Mesenchymal stem cell (in vitro differentiated cells and primary cell): Measurements from ENCODE around the gene SCG2.

Experiments used
- DNase-seq: peaks from one replicate; pipeline ENCODE4 v3.0.0-alpha.2; 2013
- H2AFZ ChIP-seq: one replicate; pipeline ENCODE4 v1.6.1; 2013; ENCODE audit warnings: low read depth, mild to moderate bottlenecking, control low read depth, inconsistent platforms, low read length, moderate library complexity
- H2AK5ac ChIP-seq: 2 replicates; pipeline ENCODE4 v1.6.1; 2013; ENCODE audit warnings: low read length, moderate library complexity, mild to moderate bottlenecking, inconsistent platforms; ENCODE audit not compliant: severe bottlenecking
- H2BK120ac ChIP-seq: one replicate; pipeline ENCODE4 v1.6.1; 2013; ENCODE audit warnings: low read depth, mild to moderate bottlenecking, inconsistent platforms, low read length, moderate library complexity
- H2BK12ac ChIP-seq, 2 experiments: one replicate each; pipeline ENCODE4 v1.6.1; 2013; ENCODE audit warnings: inconsistent platforms in 2 of 2, low read length in 2 of 2, mild to moderate bottlenecking in 2 of 2, moderate library complexity in 2 of 2, control low read depth in 1 of 2
- H2BK15ac ChIP-seq: one replicate; pipeline ENCODE4 v1.6.1; 2013; ENCODE audit warnings: mild to moderate bottlenecking, low read depth, inconsistent platforms; ENCODE audit not compliant: poor library complexity, severe bottlenecking
- H2BK5ac ChIP-seq: 2 replicates; pipeline ENCODE4 v1.6.1; 2013; ENCODE audit warnings: low read depth, mild to moderate bottlenecking, low read length, control low read depth, inconsistent platforms; ENCODE audit not compliant: poor library complexity, severe bottlenecking
- H3K14ac ChIP-seq, 2 experiments: one replicate each; pipeline ENCODE4 v1.6.1; 2013; ENCODE audit warnings: inconsistent platforms in 2 of 2, low read length in 2 of 2, control low read depth in 1 of 2, mild to moderate bottlenecking in 1 of 2, moderate library complexity in 1 of 2
- H3K18ac ChIP-seq, 2 experiments: one replicate each; pipeline ENCODE4 v1.6.1; 2013; ENCODE audit warnings: inconsistent platforms in 2 of 2, low read length in 2 of 2, control low read depth in 1 of 2, low read depth in 1 of 2, mild to moderate bottlenecking in 1 of 2
- H3K23ac ChIP-seq, 2 experiments: one replicate each; pipeline ENCODE4 v1.6.1; 2013; ENCODE audit warnings: inconsistent platforms in 2 of 2, low read length in 2 of 2, mild to moderate bottlenecking in 2 of 2, moderate library complexity in 2 of 2, control low read depth in 1 of 2
- H3K27ac ChIP-seq: 2 replicates; pipeline ENCODE4 v1.5.1; 2013; ENCODE audit warnings: mild to moderate bottlenecking, moderate library complexity, low read length, control low read depth, inconsistent platforms; ENCODE audit not compliant: poor library complexity, severe bottlenecking
- H3K27me3 ChIP-seq, 2 experiments: 2 replicates each; pipeline versions ENCODE4 v1.6.1 to v1.7.0; 2013; ENCODE audit warnings: low read length in 2 of 2, mild to moderate bottlenecking in 2 of 2, moderate library complexity in 2 of 2, control low read depth in 1 of 2, inconsistent platforms in 1 of 2; ENCODE audit not compliant: control insufficient read depth in 1 of 2, insufficient read depth in 1 of 2
- H3K36me3 ChIP-seq, 2 experiments: 2 replicates each; pipeline versions ENCODE4 v1.6.1 to v1.7.0; 2013; ENCODE audit warnings: low read length in 2 of 2, control low read depth in 1 of 2, inconsistent platforms in 1 of 2, low read depth in 1 of 2, mild to moderate bottlenecking in 1 of 2; ENCODE audit not compliant: insufficient read depth in 2 of 2, control insufficient read depth in 1 of 2
- H3K4ac ChIP-seq, 2 experiments: one replicate each; pipeline ENCODE4 v1.6.1; 2013; ENCODE audit warnings: inconsistent platforms in 2 of 2, low read length in 2 of 2, mild to moderate bottlenecking in 2 of 2, moderate library complexity in 2 of 2, control low read depth in 1 of 2, low read depth in 1 of 2
- H3K4me1 ChIP-seq: 2 replicates; pipeline ENCODE4 v1.6.1; 2013; ENCODE audit warnings: low read depth, low read length, control low read depth; ENCODE audit not compliant: control insufficient read depth, insufficient read depth
- H3K4me2 ChIP-seq: 2 replicates; pipeline ENCODE4 v1.6.1; 2013; ENCODE audit warnings: low read length, mild to moderate bottlenecking, inconsistent platforms; ENCODE audit not compliant: poor library complexity, severe bottlenecking
- H3K4me3 ChIP-seq, 2 experiments: 2 replicates each; pipeline versions ENCODE4 v1.5.1 to v1.7.0; 2013; ENCODE audit warnings: low read length in 2 of 2, mild to moderate bottlenecking in 2 of 2, control low read depth in 1 of 2, low read depth in 1 of 2; ENCODE audit not compliant: insufficient read depth in 1 of 2
- H3K79me1 ChIP-seq: replicated peaks from 2 replicates; pipeline ENCODE4 v1.6.1; 2013; ENCODE audit warnings: mild to moderate bottlenecking, control low read depth, low read length, inconsistent platforms; ENCODE audit not compliant: poor library complexity, severe bottlenecking
- H3K9ac ChIP-seq: 2 replicates; pipeline ENCODE4 v1.7.0; 2013; ENCODE audit warnings: mild to moderate bottlenecking, low read length, moderate library complexity
- H3K9me3 ChIP-seq: 2 replicates; pipeline ENCODE4 v1.7.0; 2013; ENCODE audit warnings: mild to moderate bottlenecking, low read length; ENCODE audit not compliant: control insufficient read depth
- H4K8ac ChIP-seq: one replicate; pipeline ENCODE4 v1.6.1; 2013; ENCODE audit warnings: inconsistent platforms, mild to moderate bottlenecking, low read length, moderate library complexity
- H4K91ac ChIP-seq: one replicate; pipeline ENCODE4 v1.6.1; 2013; ENCODE audit warnings: mild to moderate bottlenecking, low read length, inconsistent platforms
- WGBS: methylation state at CpG from one replicate; pipeline ENCODE4 v1.1.7; 2013; ENCODE audit warnings: mixed read lengths; 5-methylcytosine and 5-hydroxymethylcytosine counted together

Gene SCG2

GRCh38 chr2:223586261-223586660, 15.9 kb downstream of the SCG2 start:
- H4K91ac ChIP-seq: no peak overlapping the region
- H3K4me1 ChIP-seq: no peaks in the 10 kb centered on the region
- H2BK12ac ChIP-seq: no peak overlapping the region
- H3K14ac ChIP-seq: no peak overlapping the region
- no peak overlapping the region for H3K4ac ChIP-seq
- peak overlapping the region; percentile 82 for H3K9ac ChIP-seq
- H2AFZ ChIP-seq: no peak overlapping the region
- H3K79me1 ChIP-seq: no peaks in the 10 kb centered on the region
- H3K9me3 ChIP-seq: no peaks in the 10 kb centered on the region
- H2BK5ac ChIP-seq: no peak overlapping the region
- no peak overlapping the region for H4K8ac ChIP-seq
- H3K36me3 ChIP-seq: no peaks in the 10 kb centered on the region
- WGBS: 13% methylated on average over 2 of the region's 2 CpGs
- H3K27ac ChIP-seq: no peak overlapping the region
- H2BK120ac ChIP-seq: no peak overlapping the region
- no peaks in the 10 kb centered on the region for H3K27me3 ChIP-seq
- no peak overlapping the region for H2BK15ac ChIP-seq
- no peak overlapping the region for H3K4me2 ChIP-seq
- peak; percentile 94 for DNase-seq
- no peak overlapping the region for H3K4me3 ChIP-seq
- H2AK5ac ChIP-seq: no peak overlapping the region
- H3K23ac ChIP-seq: no peak overlapping the region
- H3K18ac ChIP-seq: no peak overlapping the region

DNA sequence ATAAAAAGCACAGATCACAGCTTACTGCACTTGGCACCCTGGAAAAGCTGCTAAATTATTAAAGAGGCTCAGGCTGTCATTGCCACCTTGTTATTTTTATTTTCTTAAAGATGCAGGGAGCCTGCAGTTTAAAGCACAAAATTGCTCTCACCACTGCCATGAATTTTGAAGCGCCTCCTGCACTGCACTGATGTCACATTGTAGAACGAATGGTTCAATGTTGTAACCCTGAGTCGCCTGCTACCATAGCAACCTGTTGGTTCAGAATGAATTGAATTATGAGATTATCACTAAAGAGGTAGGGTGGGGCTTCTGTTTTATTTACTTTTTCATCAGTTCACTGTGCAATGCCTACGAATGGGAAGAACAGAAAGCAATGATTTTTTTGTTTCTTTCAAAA, 16.5 kb downstream of the SCG2 start:
- no peak overlapping the region for H3K4ac ChIP-seq
- 57% methylated on average over 3 of the region's 4 CpGs for WGBS
- peak; percentile 83 for DNase-seq
- no peak overlapping the region for H4K91ac ChIP-seq
- H2BK12ac ChIP-seq: no peak overlapping the region
- H2BK5ac ChIP-seq: no peak overlapping the region
- no peak overlapping the region for H3K27ac ChIP-seq
- H3K9ac ChIP-seq: peak overlapping the region; percentile 82
- no peak overlapping the region for H4K8ac ChIP-seq
- H3K4me3 ChIP-seq: no peak overlapping the region
- H3K4me2 ChIP-seq: no peak overlapping the region
- no peaks in the 10 kb centered on the region for H3K36me3 ChIP-seq
- no peaks in the 10 kb centered on the region for H3K79me1 ChIP-seq
- H3K14ac ChIP-seq: no peak overlapping the region
- no peak overlapping the region for H2BK15ac ChIP-seq
- no peak overlapping the region for H3K18ac ChIP-seq
- no peak overlapping the region for H2AFZ ChIP-seq
- no peaks in the 10 kb centered on the region for H3K9me3 ChIP-seq
- H2AK5ac ChIP-seq: no peak overlapping the region
- H3K27me3 ChIP-seq: no peaks in the 10 kb centered on the region
- H2BK120ac ChIP-seq: no peak overlapping the region
- no peaks in the 10 kb centered on the region for H3K4me1 ChIP-seq
- no peak overlapping the region for H3K23ac ChIP-seq

DNA sequence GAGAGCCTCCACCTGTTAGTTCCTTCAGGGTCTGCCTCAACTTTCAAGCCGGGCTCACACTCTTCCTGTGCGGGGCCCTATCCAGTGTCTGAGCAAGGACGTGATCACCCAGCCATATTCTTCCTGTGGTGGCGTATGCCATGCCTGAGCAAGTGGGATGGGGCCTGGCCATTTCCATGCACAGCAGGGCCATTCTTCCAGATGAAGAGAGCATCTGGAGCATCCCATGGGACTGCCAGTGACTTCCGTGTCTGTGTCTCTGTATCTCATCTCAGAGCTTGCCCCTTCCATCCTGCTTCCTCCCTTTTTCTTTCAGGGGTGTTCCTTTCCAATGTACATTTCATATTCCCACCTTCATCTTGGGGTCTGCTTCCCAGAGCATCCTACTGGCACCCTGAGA, 20.2 kb downstream of the SCG2 start:
- H2BK5ac ChIP-seq: no peak overlapping the region
- no peak overlapping the region for H2AFZ ChIP-seq
- 98% methylated on average over 5 of the region's 5 CpGs for WGBS
- no peaks in the 10 kb centered on the region for H3K36me3 ChIP-seq
- peak overlapping the region; percentile 48 for H2BK15ac ChIP-seq
- H4K8ac ChIP-seq: peak overlapping the region; percentile 76
- no peak for DNase-seq
- H3K9me3 ChIP-seq: no peaks in the 10 kb centered on the region
- H3K27me3 ChIP-seq: no peaks in the 10 kb centered on the region
- peak overlapping the region; percentile 88 to 91 for H2BK12ac ChIP-seq
- H3K79me1 ChIP-seq: no peaks in the 10 kb centered on the region
- H3K9ac ChIP-seq: no peak overlapping the region
- peak overlapping the region; percentile 58 for H2BK120ac ChIP-seq
- H3K4ac ChIP-seq: peak overlapping the region in 1 of 2 experiments; percentile 1
- H3K4me2 ChIP-seq: no peak overlapping the region
- H3K23ac ChIP-seq: no peak overlapping the region
- H3K14ac ChIP-seq: no peak overlapping the region
- H4K91ac ChIP-seq: peak overlapping the region; percentile 87
- H3K18ac ChIP-seq: peak overlapping the region; percentile 61 to 81
- no peak overlapping the region for H3K4me3 ChIP-seq
- H3K27ac ChIP-seq: no peak overlapping the region
- peak overlapping the region; percentile 57 for H2AK5ac ChIP-seq
- peaks cover 7% of the 10 kb centered on the region for H3K4me1 ChIP-seq

DNA sequence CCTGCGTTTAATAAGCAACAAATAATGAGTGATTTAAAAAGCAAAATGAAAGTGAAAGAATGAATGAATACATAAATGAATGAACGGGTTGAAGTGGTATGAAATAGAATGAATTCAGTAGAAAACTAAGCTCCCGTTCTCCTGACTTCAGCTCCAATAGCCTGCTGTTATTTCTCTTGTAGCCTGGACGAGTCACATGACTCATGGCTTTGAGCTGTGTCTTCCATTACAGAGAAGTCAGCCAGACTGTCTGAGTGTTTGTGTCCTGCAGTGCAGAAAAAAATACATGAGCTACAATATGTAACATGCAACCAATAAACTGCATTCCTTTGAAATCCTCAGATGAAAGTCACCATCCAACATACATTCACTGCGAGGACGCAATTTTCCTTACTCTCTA, 21.2 kb downstream of the SCG2 start:
- Histone ChIP-seq H2AFZ (no peak overlapping the region), H3K23ac (no peak overlapping the region), H3K4me1 (peaks cover 9% of the 10 kb centered on the region), H3K14ac (no peak overlapping the region), H4K8ac (no peak overlapping the region), H3K9ac (peak overlapping the region; percentile 70), H3K4ac (no peak overlapping the region), H3K18ac (peak overlapping the region; percentile 42 to 59), H2BK12ac (no peak overlapping the region), H2AK5ac (no peak overlapping the region), H3K36me3 (no peaks in the 10 kb centered on the region), H3K27me3 (no peaks in the 10 kb centered on the region), H2BK15ac (no peak overlapping the region), H3K79me1 (no peaks in the 10 kb centered on the region), H3K4me2 (peak overlapping the region; percentile 29), H4K91ac (no peak overlapping the region), H3K4me3 (peak overlapping the region in 1 of 2 experiments; percentile 21), H3K27ac (peak overlapping the region; percentile 81), H3K9me3 (no peaks in the 10 kb centered on the region), H2BK5ac (no peak overlapping the region), H2BK120ac (no peak overlapping the region)
- peak; percentile 85 for DNase-seq
- 40% methylated on average over 4 of the region's 6 CpGs for WGBS
